Measurements from ENCODE around the gene DERL3.

DNA sequence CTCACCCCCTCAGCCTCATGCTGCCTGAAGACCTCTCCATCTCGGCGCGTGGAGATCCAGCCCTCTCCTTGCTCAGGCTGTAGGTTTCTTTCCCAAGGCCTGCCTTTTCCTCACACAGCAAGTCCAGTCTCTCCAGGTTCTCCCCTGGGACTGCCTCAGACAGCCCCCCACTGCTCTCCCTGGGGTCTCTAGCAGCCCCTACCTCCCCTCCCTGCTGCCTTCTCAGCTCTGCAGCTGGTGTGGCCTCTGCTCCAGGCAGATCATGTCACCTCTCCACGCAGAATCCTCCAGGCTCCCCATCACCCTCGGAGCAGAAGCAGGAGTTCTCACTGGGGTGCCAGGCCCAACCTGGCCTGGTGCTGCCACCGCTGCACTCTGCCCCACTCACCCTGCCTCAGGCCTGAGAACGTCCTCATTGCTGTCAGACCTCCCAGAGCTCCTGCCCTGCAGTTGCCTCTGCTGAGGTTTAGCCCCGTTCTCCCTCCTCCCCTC, 36.9 kb downstream of the DERL3 start:
- TF ChIP-seq, protein P1, sequence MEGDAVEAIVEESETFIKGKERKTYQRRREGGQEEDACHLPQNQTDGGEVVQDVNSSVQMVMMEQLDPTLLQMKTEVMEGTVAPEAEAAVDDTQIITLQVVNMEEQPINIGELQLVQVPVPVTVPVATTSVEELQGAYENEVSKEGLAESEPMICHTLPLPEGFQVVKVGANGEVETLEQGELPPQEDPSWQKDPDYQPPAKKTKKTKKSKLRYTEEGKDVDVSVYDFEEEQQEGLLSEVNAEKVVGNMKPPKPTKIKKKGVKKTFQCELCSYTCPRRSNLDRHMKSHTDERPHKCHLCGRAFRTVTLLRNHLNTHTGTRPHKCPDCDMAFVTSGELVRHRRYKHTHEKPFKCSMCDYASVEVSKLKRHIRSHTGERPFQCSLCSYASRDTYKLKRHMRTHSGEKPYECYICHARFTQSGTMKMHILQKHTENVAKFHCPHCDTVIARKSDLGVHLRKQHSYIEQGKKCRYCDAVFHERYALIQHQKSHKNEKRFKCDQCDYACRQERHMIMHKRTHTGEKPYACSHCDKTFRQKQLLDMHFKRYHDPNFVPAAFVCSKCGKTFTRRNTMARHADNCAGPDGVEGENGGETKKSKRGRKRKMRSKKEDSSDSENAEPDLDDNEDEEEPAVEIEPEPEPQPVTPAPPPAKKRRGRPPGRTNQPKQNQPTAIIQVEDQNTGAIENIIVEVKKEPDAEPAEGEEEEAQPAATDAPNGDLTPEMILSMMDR (IDR thresholded peaks at IDR 0.05), result no peak
- no peak for TF ChIP-seq EZH2 (IDR thresholded peaks at IDR 0.05; ENCODE audit: borderline replicate concordance, insufficient read depth, low read depth, low read length, poor library complexity, severe bottlenecking)

All from B cell (primary cell).